Heart left ventricle (tissue), 16 donors: ENCODE results near the gene CD47. TPM values are rescaled to one million over a fixed set of nuclear protein-coding genes. Genes with fewer than 3 reads are reported as not detected.
A peak's percentile ranks its signal among the peaks of the same experiment; 100 is the strongest.

Experiments used
- ATAC-seq, 4 donors: fragments of 200-7000 bp; cut with Tn5 transposase; one replicate each; pipeline ENCODE4 v1.9.1; 2020 to 2022; ENCODE audit warnings: moderate library complexity in 4 of 4, mild to moderate bottlenecking in 3 of 4, moderate number of reproducible peaks in 1 of 4
- DNase-seq, 5 donors: peaks; one replicate each; pipeline ENCODE4 v3.0.0-alpha.2; 2020
- H3K27ac ChIP-seq, 12 donors: fragments of 200-600 bp; sonication (generic) in 4 of 12; one replicate each; pipeline versions ENCODE4 v1.5.0 to v1.8.0; 2016 to 2022; ENCODE audit warnings: mild to moderate bottlenecking in 2 of 12
- H3K27me3 ChIP-seq, 9 donors: fragments of 200-600 bp; sonication (generic) in 2 of 9; one replicate each; pipeline versions ENCODE4 v1.5.1 to v1.8.0; 2016 to 2022; ENCODE audit warnings: mild to moderate bottlenecking in 3 of 9
- H3K36me3 ChIP-seq, 9 donors: fragments of 200-600 bp; sonication (generic) in 2 of 9; one replicate each; pipeline versions ENCODE4 v1.5.0 to v1.8.0; 2018 to 2022; ENCODE audit warnings: mild to moderate bottlenecking in 2 of 9
- H3K4me1 ChIP-seq, 12 donors: fragments of 200-600 bp; sonication (generic) in 4 of 12; one replicate each; pipeline versions ENCODE4 v1.5.0 to v1.8.0; 2016 to 2022; ENCODE audit warnings: mild to moderate bottlenecking in 3 of 12
- H3K4me3 ChIP-seq, 12 donors: fragments of 200-600 bp; sonication (generic) in 4 of 12; one replicate each; pipeline versions ENCODE4 v1.5.0 to v1.8.0; 2017 to 2022; ENCODE audit warnings: mild to moderate bottlenecking in 9 of 12, moderate library complexity in 4 of 12
- H3K9me3 ChIP-seq, 12 donors: fragments of 200-600 bp; sonication (generic) in 4 of 12; one replicate each; pipeline versions ENCODE4 v1.5.0 to v1.8.0; 2016 to 2022; ENCODE audit warnings: mild to moderate bottlenecking in 1 of 12
- POLR2A ChIP-seq, 2 donors: fragments of 450-650 bp; IDR thresholded peaks; one replicate each; pipeline ENCODE4 v1.6.1; 2017; ENCODE audit warnings: antibody characterized with exemption in 2 of 2, mild to moderate bottlenecking in 2 of 2, moderate library complexity in 2 of 2
- WGBS, 4 donors: extraction: QIAGEN DNeasy Blood & Tissue Kit in 2 of 4; methylation state at CpG; one replicate each; pipeline versions ENCODE4 v1.1.5 to v1.1.7; 2013 to 2018; 5-methylcytosine and 5-hydroxymethylcytosine counted together
- intact Hi-C, 10 donors: fragments of 100-400 bp; cut with DNase I; formaldehyde crosslinking; loops; one replicate each; pipeline versions ENCODE4 v1.11.1 to v1.14.2; 2022
- polyA plus RNA-seq, 2 donors: library from polyadenylated mRNA; stranded (reverse); fragments of 200-250 nt; gene quantifications; one replicate each; pipeline ENCODE4 v1.2.3, GENCODE V29; 2013
- total RNA-seq, 9 donors: library from RNA; depleted of rRNA in 2 of 9; stranded (reverse); fragments of >200 nt in 2 of 9; fragmentation: NEBNext Ultra II Directional in 3 of 9; extraction: Animal tissue kit (Norgen Biotek cat#: 25700) in 3 of 9; gene quantifications; one replicate each; pipeline versions ENCODE4 v1.1.0 to v1.2.4, GENCODE V29; 2016 to 2023
- TF ChIP-seq, protein P1 (sequence below), 12 donors: fragments of 200-600 bp; sonication (generic) in 4 of 12; IDR thresholded peaks; one replicate each; pipeline versions ENCODE4 v1.5.0 to v1.8.0; 2018 to 2022; ENCODE audit warnings: antibody characterized with exemption in 12 of 12, mild to moderate bottlenecking in 5 of 12
- donor health status: ischemic (EF 13 %, LVEDD 7.1; RV severe dilation, severe dysfunction).
- donor health status: healthy with polysubstance abuse.
- donor health status: DM: no; HTN: yes; CAD: no.
- donor health status: DM: no; HTN: no; CAD: no.
- donor health status: ischemic (EF 25% LVEDD 6.9; RV normal size, moderate dysfunction).
- donor health status: ischemic (EF 25% LVEDD 5.7; RV mildly dilated, moderate dysfunction).
- donor health status: healthy.
- donor health status: DM: yes; HTN: yes; CAD: no.
- donor health status: ischemic (EF 35%, LVEDD 5.7; RV mildly dilated, moderate dysfunction).
- donor health status: nonischemic (EF 11% LVEDD 7.7; RV severe dilation, severe dysfunction).
- donor health status: DM: yes; HTN: yes; CAD: no.
- donor health status: PGD.
- donor health status: ischemic (EF 29% LVEDD 5.4; RV normal size, mild dysfunction).
- donor health status: nonischemic (EF 23%, LVEDD 6.1; RV moderate dilation, normal function).

The CD47 gene
- total and polyA plus RNA-seq, 11 donors: 27.7 to 80.6 (median 42.4) TPM

DNA sequence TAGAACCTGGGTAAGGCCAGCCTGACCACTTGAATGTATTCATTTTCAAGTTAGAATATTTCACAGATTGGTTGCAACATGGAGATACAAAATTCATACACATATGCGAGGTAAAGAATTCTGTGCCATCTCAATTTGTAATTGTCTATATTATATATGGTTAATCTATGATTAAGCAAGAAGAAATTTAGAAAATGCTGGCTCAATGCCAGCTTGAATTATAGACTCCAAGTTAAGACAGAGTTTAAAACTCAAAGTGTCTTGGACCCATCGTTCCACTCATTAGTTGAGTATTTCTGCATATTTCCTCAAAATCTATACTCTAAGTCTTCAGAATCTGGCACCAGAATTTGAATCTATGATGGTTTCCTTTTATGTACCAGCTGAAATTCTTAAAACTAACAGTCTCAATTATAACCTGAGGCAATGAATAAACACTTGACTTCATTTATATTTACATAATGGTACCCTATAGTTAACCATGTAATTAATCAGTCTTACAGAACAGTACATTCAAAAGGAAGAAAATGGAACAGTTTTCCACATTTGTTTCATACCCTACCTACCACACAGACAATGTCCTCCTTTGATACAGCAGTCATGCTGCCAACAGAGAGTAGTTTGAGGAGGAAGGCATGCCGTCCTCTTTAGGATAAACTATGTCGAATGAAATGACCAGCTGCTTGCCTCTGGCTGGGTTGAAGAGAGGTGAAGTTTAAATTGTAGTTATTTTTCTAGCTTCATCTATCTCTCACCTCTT lies 95.7 kb downstream of the CD47 start:
- H3K27me3 ChIP-seq: no peaks in the 10 kb centered on the region
- H3K36me3 ChIP-seq: no peaks in the 10 kb centered on the region
- 70 to 81% (median 76%) methylated on average over 4 of the region's 4 CpGs for WGBS, 4 donors
- peaks cover 0 to 13% (median 0%) of the 10 kb centered on the region in 12 donors for H3K4me1 ChIP-seq
- no peaks in the 10 kb centered on the region for H3K9me3 ChIP-seq
- ATAC-seq (no peak), DNase-seq (no peak)
- H3K4me3 ChIP-seq: no peak overlapping the region
- H3K27ac ChIP-seq: no peak overlapping the region
- intact Hi-C loops: no loop called here
- TF ChIP-seq POLR2A (IDR thresholded peaks at IDR 0.05): no peak
- TF ChIP-seq, protein P1, sequence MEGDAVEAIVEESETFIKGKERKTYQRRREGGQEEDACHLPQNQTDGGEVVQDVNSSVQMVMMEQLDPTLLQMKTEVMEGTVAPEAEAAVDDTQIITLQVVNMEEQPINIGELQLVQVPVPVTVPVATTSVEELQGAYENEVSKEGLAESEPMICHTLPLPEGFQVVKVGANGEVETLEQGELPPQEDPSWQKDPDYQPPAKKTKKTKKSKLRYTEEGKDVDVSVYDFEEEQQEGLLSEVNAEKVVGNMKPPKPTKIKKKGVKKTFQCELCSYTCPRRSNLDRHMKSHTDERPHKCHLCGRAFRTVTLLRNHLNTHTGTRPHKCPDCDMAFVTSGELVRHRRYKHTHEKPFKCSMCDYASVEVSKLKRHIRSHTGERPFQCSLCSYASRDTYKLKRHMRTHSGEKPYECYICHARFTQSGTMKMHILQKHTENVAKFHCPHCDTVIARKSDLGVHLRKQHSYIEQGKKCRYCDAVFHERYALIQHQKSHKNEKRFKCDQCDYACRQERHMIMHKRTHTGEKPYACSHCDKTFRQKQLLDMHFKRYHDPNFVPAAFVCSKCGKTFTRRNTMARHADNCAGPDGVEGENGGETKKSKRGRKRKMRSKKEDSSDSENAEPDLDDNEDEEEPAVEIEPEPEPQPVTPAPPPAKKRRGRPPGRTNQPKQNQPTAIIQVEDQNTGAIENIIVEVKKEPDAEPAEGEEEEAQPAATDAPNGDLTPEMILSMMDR (IDR thresholded peaks at IDR 0.05): no peak

DNA sequence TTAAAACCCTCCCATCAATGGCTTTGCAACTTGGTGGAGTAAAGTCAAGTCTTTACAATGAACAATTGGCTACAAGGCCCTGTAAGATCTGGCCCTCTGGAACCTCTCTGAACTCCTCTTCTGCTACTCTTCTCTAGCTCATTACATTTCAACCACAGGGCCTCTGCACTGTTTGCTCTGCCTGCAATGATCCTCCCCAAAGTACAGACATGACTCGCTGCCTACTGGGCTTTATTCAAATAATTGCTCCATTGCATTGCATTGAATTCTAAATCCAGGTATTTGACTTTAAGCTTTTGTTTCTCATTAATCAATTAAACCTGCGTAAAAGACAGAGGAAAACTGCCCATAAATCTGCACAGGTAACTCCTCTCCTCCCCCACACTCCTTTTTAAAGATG lies 96.7 kb downstream of the CD47 start:
- ATAC-seq: no peak
- 97 to 99% (median 98%) methylated on average over 2 of the region's 2 CpGs for WGBS, 4 donors

DNA sequence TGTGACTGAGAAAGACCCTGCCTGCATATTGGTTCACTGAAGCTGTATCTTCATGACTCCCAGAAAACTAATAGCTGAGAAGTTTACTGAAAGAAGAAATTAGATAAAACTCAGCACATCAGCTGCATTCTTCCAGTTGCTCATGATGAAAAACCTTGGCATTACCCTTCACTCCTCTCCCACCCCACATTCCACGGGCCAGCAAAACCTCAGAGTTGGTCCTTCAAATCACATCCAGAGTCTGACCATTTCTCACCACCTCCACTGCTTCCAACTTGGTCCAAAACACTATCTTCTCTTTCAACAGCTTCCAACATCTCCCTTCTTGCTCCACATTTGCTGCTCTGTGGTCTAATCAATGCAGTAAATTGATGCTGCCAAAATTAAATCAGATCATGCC lies 97.1 kb downstream of the CD47 start:
- Histone ChIP-seq H3K4me3 (no peak overlapping the region), H3K27me3 (no peaks in the 10 kb centered on the region), H3K36me3 (no peaks in the 10 kb centered on the region), H3K4me1 (peaks cover 0 to 26% (median under 1%) of the 10 kb centered on the region in 12 donors), H3K27ac (peak overlapping the region in 1 of 12 donors; percentile 67), H3K9me3 (no peaks in the 10 kb centered on the region)
- no peak for TF ChIP-seq POLR2A (IDR thresholded peaks at IDR 0.05)
- TF ChIP-seq, protein P1 (IDR thresholded peaks at IDR 0.05): no peak
- intact Hi-C loops: no loop called here
- ATAC-seq (no peak), DNase-seq (no peak)
- 69 to 83% (median 73%) methylated on average over 1 of the region's 1 CpG for WGBS, 4 donors

More for the DNA sequence above, 96.7 kb downstream of the CD47 start:
- TF ChIP-seq POLR2A (IDR thresholded peaks at IDR 0.05): no peak
- intact Hi-C loops: no loop called here
- no peak overlapping the region for H3K27ac ChIP-seq
- H3K4me1 ChIP-seq: peaks cover 0 to 22% (median 0%) of the 10 kb centered on the region in 12 donors
- H3K9me3 ChIP-seq: no peaks in the 10 kb centered on the region
- no peak for DNase-seq
- H3K36me3 ChIP-seq: no peaks in the 10 kb centered on the region
- no peaks in the 10 kb centered on the region for H3K27me3 ChIP-seq
- no peak overlapping the region for H3K4me3 ChIP-seq

Other genes starting within 250 kb of the CD47 start
- 10 to 100 TPM; 11.8 to 36.4 (median 22.9) TPM for gene IFT57, start 131.4 kb upstream of the CD47 start, total RNA-seq
- gene IFT57, start 131.4 kb upstream of the CD47 start, polyA plus RNA-seq: 10 to 100 TPM in 1 of 2 donors, 1 to 10 TPM in 1; 4.3 to 23.6 TPM
- not detected for gene HHLA2, start 205.5 kb upstream of the CD47 start, total RNA-seq
- under 1 TPM in 1 of 2 donors, not detected in 1; 0.08 TPM for gene HHLA2, start 205.5 kb upstream of the CD47 start, polyA plus RNA-seq